Measurements from ENCODE around the gene HSD11B2. TPM values are rescaled to one million over a fixed set of nuclear protein-coding genes. Genes with fewer than 3 reads are reported as not detected.

Gene HSD11B2
- total and polyA plus RNA-seq, 4 donors, result 0.51 to 6.7 (median 2.2) TPM

- Histone ChIP-seq H3K27ac (ENCODE audit: low read depth in 1 of 2, low read length in 2 of 2) (peak overlapping the region in 1 of 2 donors; percentile 20), H3K27me3 (ENCODE audit: control insufficient read depth in 4 of 4, insufficient read depth in 4 of 4, low read length in 3 of 4) (no peaks in the 10 kb centered on the region), H3K36me3 (ENCODE audit: control insufficient read depth in 4 of 4, insufficient read depth in 3 of 4, low read depth in 1 of 4, low read length in 3 of 4) (peaks cover 0 to 12% (median 6%) of the 10 kb centered on the region in 4 donors), H3K9ac (ENCODE audit: low read depth in 1 of 2, low read length in 2 of 2) (peak overlapping the region in 1 of 2 donors; percentile 17), H3K4me1 (ENCODE audit: control insufficient read depth in 4 of 4, insufficient read depth in 4 of 4, low read length in 3 of 4) (peaks cover 45 to 75% (median 69%) of the 10 kb centered on the region in 4 donors), H3K4me3 (ENCODE audit: low read depth in 1 of 3, low read length in 3 of 3) (no peak overlapping the region), H3K9me3 (ENCODE audit: control insufficient read depth in 4 of 4, low read length in 3 of 4) (no peaks in the 10 kb centered on the region)
- TF ChIP-seq HNF4G (IDR thresholded peaks at IDR 0.05) (no peak), EGR1 (IDR thresholded peaks at IDR 0.05; ENCODE audit: low read depth in 2 of 2) (no peak), TAF1 (conservative IDR thresholded peaks at IDR 0.05) (no peak), JUND (IDR thresholded peaks at IDR 0.05) (peak; percentile 58 to 59), NR2F2 (IDR thresholded peaks at IDR 0.05) (no peak), SP1 (IDR thresholded peaks at IDR 0.05) (peak; percentile 46), YY1 (IDR thresholded peaks at IDR 0.05) (no peak), ZBTB33 (IDR thresholded peaks at IDR 0.05) (no peak), ATF3 (IDR thresholded peaks at IDR 0.05) (peak; percentile 42), MAX (IDR thresholded peaks at IDR 0.05) (no peak), RAD21 (IDR thresholded peaks at IDR 0.05) (no peak), RXRA (IDR thresholded peaks at IDR 0.05) (peak; percentile 22 to 73), HNF4A (conservative IDR thresholded peaks at IDR 0.05) (peak; percentile 36 to 58), GABPA (IDR thresholded peaks at IDR 0.05 in 1 of 2, conservative IDR thresholded peaks at IDR 0.05 in 1 of 2) (no peak)
- 49% methylated on average over 6 of the region's 6 CpGs for WGBS
- no peak for DNase-seq (ENCODE audit: low spot score)
Observed at GRCh38 chr16:67443265-67443664, 12.3 kb downstream of the HSD11B2 start.

GRCh38 chr16:67444259-67445125 is 13.6 kb downstream of the HSD11B2 start:
- H3K9me3 ChIP-seq (ENCODE audit: control insufficient read depth in 4 of 4, low read length in 3 of 4), result no peaks in the 10 kb centered on the region
- DNase-seq (ENCODE audit: low spot score), result no peak
- no peaks in the 10 kb centered on the region for H3K27me3 ChIP-seq (ENCODE audit: control insufficient read depth in 4 of 4, insufficient read depth in 4 of 4, low read length in 3 of 4)
- peak overlapping the region in 1 of 2 donors; percentile 20 for H3K27ac ChIP-seq (ENCODE audit: low read depth in 1 of 2, low read length in 2 of 2)
- H3K4me3 ChIP-seq (ENCODE audit: low read depth in 1 of 3, low read length in 3 of 3), result no peak overlapping the region
- 85% methylated on average over 22 of the region's 22 CpGs for WGBS
- peaks cover 52 to 86% (median 80%) of the 10 kb centered on the region in 4 donors for H3K4me1 ChIP-seq (ENCODE audit: control insufficient read depth in 4 of 4, insufficient read depth in 4 of 4, low read length in 3 of 4)
- no peak for TF ChIP-seq RAD21 (IDR thresholded peaks at IDR 0.05)
- no peak for TF ChIP-seq FOXA1 (IDR thresholded peaks at IDR 0.05)
- no peak for TF ChIP-seq JUND (IDR thresholded peaks at IDR 0.05)
- no peak for TF ChIP-seq CTCF (IDR thresholded peaks at IDR 0.05; ENCODE audit: low read depth, low read length, missing input control)
- no peak for TF ChIP-seq RXRA (IDR thresholded peaks at IDR 0.05)
- TF ChIP-seq NR2F2 (IDR thresholded peaks at IDR 0.05), result no peak
- TF ChIP-seq GABPA (IDR thresholded peaks at IDR 0.05 in 1 of 2, conservative IDR thresholded peaks at IDR 0.05 in 1 of 2), result no peak
- no peak for TF ChIP-seq EGR1 (IDR thresholded peaks at IDR 0.05; ENCODE audit: low read depth in 2 of 2)
- TF ChIP-seq SP1 (IDR thresholded peaks at IDR 0.05), result no peak
- TF ChIP-seq REST (IDR thresholded peaks at IDR 0.05), result no peak
- TF ChIP-seq YY1 (IDR thresholded peaks at IDR 0.05), result no peak
- no peak for TF ChIP-seq HNF4A (conservative IDR thresholded peaks at IDR 0.05)
- no peak for TF ChIP-seq FOXA2 (IDR thresholded peaks at IDR 0.05)
- TF ChIP-seq TAF1 (conservative IDR thresholded peaks at IDR 0.05), result no peak
- TF ChIP-seq ZBTB33 (IDR thresholded peaks at IDR 0.05), result no peak
- TF ChIP-seq ATF3 (IDR thresholded peaks at IDR 0.05), result no peak
- peaks cover 0 to 2% (median 1%) of the 10 kb centered on the region in 4 donors for H3K36me3 ChIP-seq (ENCODE audit: control insufficient read depth in 4 of 4, insufficient read depth in 3 of 4, low read depth in 1 of 4, low read length in 3 of 4)
- no peak overlapping the region for H3K9ac ChIP-seq (ENCODE audit: low read depth in 1 of 2, low read length in 2 of 2)
